ENCODE results near the gene TFEB.

The TFEB gene

GRCh38 chr6:41640426-41640825, 95.0 kb downstream of the TFEB start:
- Histone ChIP-seq H3K9ac (ENCODE audit: insufficient read length, low read depth) (no peak overlapping the region), H3K4me3 (ENCODE audit: insufficient read length, low read depth) (no peak overlapping the region), H3K36me3 (ENCODE audit: insufficient read depth, insufficient read length, low read length) (peaks cover 23% of the 10 kb centered on the region), H3K9me3 (ENCODE audit: insufficient read depth, low read length) (no peaks in the 10 kb centered on the region), H3K27me3 (ENCODE audit: insufficient read depth, insufficient read length) (peaks cover 24% of the 10 kb centered on the region), H3K4me1 (ENCODE audit: insufficient read depth, insufficient read length) (peaks cover 14% of the 10 kb centered on the region)
- no peak for TF ChIP-seq YY1 (IDR thresholded peaks at IDR 0.05; ENCODE audit: insufficient read depth, insufficient read length)
- no peak for DNase-seq (ENCODE audit: low read depth, low spot score)

DNA sequence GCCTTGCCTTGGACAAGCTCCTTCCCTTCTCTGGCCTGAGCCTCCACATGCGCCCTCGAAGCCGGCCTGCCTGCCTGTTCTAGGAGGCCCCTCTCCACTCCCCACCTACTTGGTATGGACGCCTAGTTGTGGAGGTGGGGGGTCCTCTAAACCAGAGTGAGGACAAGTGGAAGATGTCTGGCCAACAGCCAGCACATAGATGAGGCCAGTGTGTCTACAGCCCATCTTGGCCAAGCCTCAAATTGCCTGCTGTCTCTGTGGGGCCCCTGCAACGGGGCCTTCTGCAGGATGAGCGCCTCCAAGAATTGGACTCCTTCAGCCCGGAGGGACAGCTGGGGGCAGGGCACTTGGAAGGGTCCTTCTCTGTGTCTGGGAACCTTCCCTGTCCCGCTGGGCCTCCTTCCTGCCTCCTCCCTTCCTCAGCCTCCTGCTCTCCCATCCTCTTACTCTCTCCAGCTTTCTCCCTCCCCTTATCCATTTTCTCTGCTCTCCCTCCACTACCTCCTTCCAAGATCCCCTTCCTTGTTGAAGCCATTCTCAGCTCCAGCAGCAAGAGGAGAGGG, 95.5 kb downstream of the TFEB start:
- H3K9ac ChIP-seq (ENCODE audit: insufficient read length, low read depth), result peak overlapping the region; percentile 83
- no peaks in the 10 kb centered on the region for H3K9me3 ChIP-seq (ENCODE audit: insufficient read depth, low read length)
- peaks cover 23% of the 10 kb centered on the region for H3K36me3 ChIP-seq (ENCODE audit: insufficient read depth, insufficient read length, low read length)
- no peak for TF ChIP-seq ZNF274 (IDR thresholded peaks at IDR 0.05; ENCODE audit: low read depth, low read length)
- no peak for TF ChIP-seq YY1 (IDR thresholded peaks at IDR 0.05; ENCODE audit: insufficient read depth, insufficient read length)
- no peak for TF ChIP-seq SUZ12 (IDR thresholded peaks at IDR 0.05; ENCODE audit: extremely low read depth, insufficient read depth, insufficient read length)
- no peak for DNase-seq (ENCODE audit: low read depth, low spot score)
- peak overlapping the region; percentile 80 for H3K4me3 ChIP-seq (ENCODE audit: insufficient read length, low read depth)
- H3K4me1 ChIP-seq (ENCODE audit: insufficient read depth, insufficient read length), result peaks cover 9% of the 10 kb centered on the region
- H3K27me3 ChIP-seq (ENCODE audit: insufficient read depth, insufficient read length), result peaks cover 25% of the 10 kb centered on the region

DNA sequence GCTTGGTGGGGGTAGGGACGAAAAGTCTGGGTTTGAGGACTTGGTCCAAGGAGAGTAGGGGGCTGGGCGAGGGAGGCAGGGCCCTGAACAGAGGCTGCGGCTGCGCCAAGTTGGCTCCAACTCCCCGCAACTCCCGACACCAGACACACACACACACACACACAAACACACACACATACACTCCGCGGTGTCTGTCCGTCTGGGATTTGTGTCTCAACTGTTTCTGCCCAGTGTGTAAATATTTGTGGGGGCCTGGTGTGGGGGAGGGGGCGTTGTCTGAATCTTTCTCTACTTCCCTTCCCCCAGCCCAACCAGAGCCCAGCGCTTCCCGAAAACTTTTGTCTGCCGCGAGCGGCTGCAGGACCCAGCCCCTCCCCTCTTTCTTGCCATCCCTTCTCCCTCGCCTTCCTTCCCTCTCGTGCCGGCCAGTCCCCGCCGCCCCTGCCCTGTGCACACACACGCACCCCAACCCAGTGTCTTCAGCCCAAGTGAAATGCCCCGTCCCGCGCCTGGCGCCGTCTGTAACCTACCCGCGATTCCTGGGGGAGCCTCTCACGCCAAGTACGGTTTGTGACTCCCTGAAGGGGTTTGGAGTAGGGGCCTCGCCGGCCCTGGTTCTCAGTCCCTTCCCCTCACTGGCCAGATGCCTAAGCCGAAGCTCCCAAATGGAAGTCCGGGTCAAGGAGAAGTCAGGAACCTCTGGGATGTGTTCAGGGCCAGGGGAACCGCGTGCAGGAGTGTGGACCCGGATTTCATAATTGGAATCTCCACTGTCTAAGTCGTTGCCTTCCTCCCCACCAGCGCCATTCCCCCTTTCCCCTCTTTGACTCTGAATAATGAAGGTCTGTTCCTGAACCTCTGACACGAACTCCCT, 96.2 kb downstream of the TFEB start:
- Histone ChIP-seq H3K4me3 (ENCODE audit: insufficient read length, low read depth) (peak overlapping the region; percentile 80), H3K9ac (ENCODE audit: insufficient read length, low read depth) (peak overlapping the region; percentile 83), H3K27me3 (ENCODE audit: insufficient read depth, insufficient read length) (peaks cover 25% of the 10 kb centered on the region), H3K4me1 (ENCODE audit: insufficient read depth, insufficient read length) (peaks cover 10% of the 10 kb centered on the region), H3K36me3 (ENCODE audit: insufficient read depth, insufficient read length, low read length) (peaks cover 23% of the 10 kb centered on the region), H3K9me3 (ENCODE audit: insufficient read depth, low read length) (no peaks in the 10 kb centered on the region)
- TF ChIP-seq SUZ12 (IDR thresholded peaks at IDR 0.05; ENCODE audit: extremely low read depth, insufficient read depth, insufficient read length) (no peak), YY1 (IDR thresholded peaks at IDR 0.05; ENCODE audit: insufficient read depth, insufficient read length) (no peak), ZNF274 (IDR thresholded peaks at IDR 0.05; ENCODE audit: low read depth, low read length) (no peak)
- DNase-seq (ENCODE audit: low read depth, low spot score), result no peak

DNA sequence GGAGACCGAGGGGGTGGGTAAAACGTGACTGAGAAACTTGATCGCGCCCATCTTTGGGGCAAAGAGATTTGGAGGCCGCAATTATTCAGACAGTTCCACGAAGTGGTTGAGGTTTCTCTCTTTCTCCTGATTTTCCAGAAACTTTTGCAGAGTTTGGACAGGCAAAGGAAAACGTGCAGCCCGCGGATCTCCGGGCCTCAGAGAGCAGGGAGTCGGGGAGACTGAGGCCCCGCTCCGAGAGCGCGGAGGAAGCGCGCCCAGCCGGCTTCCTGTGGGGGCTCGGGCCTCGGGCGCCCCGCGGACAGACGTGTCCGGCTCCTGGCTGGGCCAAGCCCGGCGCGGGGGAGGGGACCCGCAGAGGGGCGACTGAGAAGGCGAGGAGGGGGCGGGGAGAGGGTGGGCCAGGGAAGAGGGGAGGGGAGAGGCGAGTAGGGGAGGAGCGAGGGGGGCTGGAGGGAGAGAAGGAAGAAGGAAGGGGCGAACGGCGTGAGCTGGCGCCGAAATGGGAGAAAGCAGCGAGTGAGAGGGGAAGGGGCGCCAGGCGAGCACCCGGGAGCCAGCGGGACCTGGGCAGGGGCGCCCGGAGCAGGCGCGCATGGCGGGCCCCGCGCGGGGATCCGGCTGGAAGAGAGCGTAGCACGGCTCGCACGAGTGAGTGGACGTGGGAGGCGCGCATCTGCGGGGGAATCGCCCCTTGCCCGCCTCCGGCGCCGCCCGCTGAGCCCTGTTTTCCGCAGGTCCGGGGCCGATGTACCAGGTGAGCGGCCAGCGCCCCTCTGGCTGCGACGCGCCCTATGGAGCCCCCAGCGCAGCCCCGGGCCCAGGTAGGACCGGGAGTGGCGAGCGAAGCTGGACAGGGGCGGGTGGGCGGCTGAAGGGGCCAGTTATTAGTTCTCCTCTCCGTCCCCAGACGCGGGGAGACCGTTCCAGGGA, 97.1 kb downstream of the TFEB start, which contains the start of gene MDFI:
Gene MDFI, plus strand, starts transcription at position 467 of the 933 bp plus-strand sequence. Its CDS starts 282 bp downstream, at position 749.
- Histone ChIP-seq H3K9me3 (ENCODE audit: insufficient read depth, low read length) (no peaks in the 10 kb centered on the region), H3K9ac (ENCODE audit: insufficient read length, low read depth) (peak within 1 kb of the TSS; percentile 83), H3K27me3 (ENCODE audit: insufficient read depth, insufficient read length) (peaks cover 25% of the 10 kb centered on the region), H3K4me1 (ENCODE audit: insufficient read depth, insufficient read length) (peaks cover 10% of the 10 kb centered on the region), H3K4me3 (ENCODE audit: insufficient read length, low read depth) (peak within 1 kb of the TSS; percentile 80), H3K36me3 (ENCODE audit: insufficient read depth, insufficient read length, low read length) (peaks cover 23% of the 10 kb centered on the region)
- no peak for TF ChIP-seq ZNF274 (IDR thresholded peaks at IDR 0.05; ENCODE audit: low read depth, low read length)
- TF ChIP-seq SUZ12 (IDR thresholded peaks at IDR 0.05; ENCODE audit: extremely low read depth, insufficient read depth, insufficient read length), result no peak
- no peak for TF ChIP-seq YY1 (IDR thresholded peaks at IDR 0.05; ENCODE audit: insufficient read depth, insufficient read length)
- DNase-seq (ENCODE audit: low read depth, low spot score), result no peak

GRCh38 chr6:41637194-41638001, 98.0 kb downstream of the TFEB start:
- peak overlapping the region; percentile 80 for H3K4me3 ChIP-seq (ENCODE audit: insufficient read length, low read depth)
- H3K27me3 ChIP-seq (ENCODE audit: insufficient read depth, insufficient read length), result peaks cover 25% of the 10 kb centered on the region
- H3K9me3 ChIP-seq (ENCODE audit: insufficient read depth, low read length), result no peaks in the 10 kb centered on the region
- DNase-seq (ENCODE audit: low read depth, low spot score), result no peak
- peaks cover 14% of the 10 kb centered on the region for H3K36me3 ChIP-seq (ENCODE audit: insufficient read depth, insufficient read length, low read length)
- H3K4me1 ChIP-seq (ENCODE audit: insufficient read depth, insufficient read length), result peaks cover 10% of the 10 kb centered on the region
- no peak for TF ChIP-seq YY1 (IDR thresholded peaks at IDR 0.05; ENCODE audit: insufficient read depth, insufficient read length)
- H3K9ac ChIP-seq (ENCODE audit: insufficient read length, low read depth), result peak overlapping the region; percentile 71

DNA sequence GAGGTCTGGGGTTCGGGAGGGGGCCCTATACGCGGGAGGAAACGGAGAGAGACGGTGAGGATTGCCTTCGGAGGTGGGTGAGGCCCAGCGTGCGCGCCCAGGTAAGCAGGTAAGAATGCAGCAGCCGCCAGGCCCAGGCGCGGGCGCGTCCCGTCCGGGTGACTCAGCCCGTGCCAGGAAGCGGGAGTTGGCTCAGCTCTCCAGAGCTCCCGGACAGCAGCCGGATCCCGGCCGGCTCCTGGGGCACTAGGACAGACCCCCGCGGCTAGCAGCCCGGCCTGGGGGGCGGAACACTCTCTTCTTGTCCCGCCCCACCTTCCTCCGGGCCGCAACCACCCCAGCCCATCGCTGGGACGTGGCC, 98.6 kb downstream of the TFEB start:
- DNase-seq (ENCODE audit: low read depth, low spot score), result no peak
- Histone ChIP-seq H3K9ac (ENCODE audit: insufficient read length, low read depth) (peak overlapping the region; percentile 71), H3K27me3 (ENCODE audit: insufficient read depth, insufficient read length) (peaks cover 25% of the 10 kb centered on the region), H3K9me3 (ENCODE audit: insufficient read depth, low read length) (no peaks in the 10 kb centered on the region), H3K36me3 (ENCODE audit: insufficient read depth, insufficient read length, low read length) (peaks cover 8% of the 10 kb centered on the region), H3K4me3 (ENCODE audit: insufficient read length, low read depth) (peak overlapping the region; percentile 80), H3K4me1 (ENCODE audit: insufficient read depth, insufficient read length) (peaks cover 6% of the 10 kb centered on the region)
- TF ChIP-seq SUZ12 (IDR thresholded peaks at IDR 0.05; ENCODE audit: extremely low read depth, insufficient read depth, insufficient read length) (no peak), ZNF274 (IDR thresholded peaks at IDR 0.05; ENCODE audit: low read depth, low read length) (no peak), YY1 (IDR thresholded peaks at IDR 0.05; ENCODE audit: insufficient read depth, insufficient read length) (no peak)

Measured in NT2/D1 (cell line).